NCI-H82 treated with DMSO at 0.1 percent for 48 hours (cell line): ENCODE data around the gene TMX4.
"Not testable (repeated sequence)": the region's sequence is repeated elsewhere in the genome, so short reads cannot be mapped to it uniquely, and the experiment has no call there.

Experiments used
- DNase-seq: peaks from one replicate; lab custom pipeline; 2025; ENCODE audit not compliant: unreplicated experiment; lab: John Stamatoyannopoulos, UW

The TMX4 gene

GRCh38 chr20:7971536-7972280 lies 47.9 kb downstream of the TMX4 start:
- DNase-seq, result no peak

DNA sequence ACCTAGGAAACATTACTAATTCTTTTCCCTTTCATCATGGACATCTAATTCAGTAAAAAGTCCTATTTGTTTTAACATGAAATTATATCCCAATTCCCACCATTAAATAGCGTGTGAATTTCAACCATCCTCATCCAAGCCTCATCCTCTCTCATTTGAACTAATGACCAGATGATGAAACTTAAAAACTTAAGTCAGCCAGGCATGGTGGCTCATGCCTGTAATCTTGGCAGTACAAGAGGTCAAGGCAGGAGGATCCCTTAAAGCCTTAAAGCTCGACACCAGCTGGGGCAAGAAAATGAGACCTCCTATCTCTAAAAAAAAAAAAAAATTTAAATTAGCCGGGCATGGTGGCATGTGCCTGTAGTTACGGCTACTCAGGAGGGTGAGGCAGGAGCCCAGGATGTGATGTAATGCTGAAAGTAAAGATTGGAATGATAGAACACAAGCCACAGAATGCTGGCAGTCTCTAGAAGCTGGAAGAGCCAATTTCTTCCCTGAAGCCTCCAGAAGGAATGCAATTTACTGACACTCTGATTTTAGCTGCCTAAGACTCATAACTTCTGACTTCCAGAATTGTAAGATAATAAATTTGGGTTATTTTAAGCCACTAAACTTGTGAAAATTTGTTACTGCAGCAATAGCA lies 52.2 kb downstream of the TMX4 start:
- DNase-seq, result peak; percentile 25

DNA sequence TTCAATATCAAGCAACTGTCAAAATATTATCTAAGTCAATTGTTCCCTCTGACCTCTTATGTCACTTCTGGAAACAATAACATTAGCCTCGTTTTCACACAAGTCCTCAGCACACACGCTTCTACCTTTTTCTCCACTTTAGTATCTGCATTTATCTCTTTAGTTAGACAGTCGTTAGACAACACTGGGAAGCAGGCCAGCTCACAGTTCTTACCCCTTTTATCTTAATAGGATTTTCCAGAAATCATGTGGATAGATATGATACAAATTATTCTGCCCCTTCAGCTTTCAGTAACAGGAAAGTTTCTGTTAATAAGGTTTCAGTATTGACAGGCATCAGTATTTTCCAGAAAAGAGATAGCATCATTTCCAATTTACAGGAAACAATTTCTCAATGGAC lies 53.4 kb downstream of the TMX4 start:
- DNase-seq, result no peak

DNA sequence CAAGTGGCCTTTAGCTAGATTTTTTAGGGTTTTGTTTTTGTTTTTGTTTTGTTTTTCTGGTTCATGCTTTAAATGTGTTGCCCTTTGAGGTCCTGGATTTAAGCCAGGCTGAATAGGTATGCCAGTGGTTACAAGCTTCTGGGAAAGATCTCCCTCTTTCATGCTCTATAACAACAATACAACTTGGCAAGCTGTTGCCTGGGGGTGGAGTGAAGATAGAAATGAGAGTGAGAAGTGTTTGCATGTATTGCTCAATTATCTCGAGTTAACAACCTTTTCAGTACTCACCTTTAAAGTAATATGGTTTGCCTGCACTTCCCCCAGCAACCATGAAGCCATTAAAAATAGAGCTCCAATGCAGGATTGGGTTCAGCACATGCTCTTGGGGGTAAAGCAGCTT lies 60.1 kb downstream of the TMX4 start:
- no peak for DNase-seq

- DNase-seq, result not testable (repeated sequence)
Observed at GRCh38 chr20:7956561-7956960, 63.0 kb downstream of the TMX4 start.

- DNase-seq, result no peak
Observed at GRCh38 chr20:7950387-7950786, 69.2 kb downstream of the TMX4 start.

DNA sequence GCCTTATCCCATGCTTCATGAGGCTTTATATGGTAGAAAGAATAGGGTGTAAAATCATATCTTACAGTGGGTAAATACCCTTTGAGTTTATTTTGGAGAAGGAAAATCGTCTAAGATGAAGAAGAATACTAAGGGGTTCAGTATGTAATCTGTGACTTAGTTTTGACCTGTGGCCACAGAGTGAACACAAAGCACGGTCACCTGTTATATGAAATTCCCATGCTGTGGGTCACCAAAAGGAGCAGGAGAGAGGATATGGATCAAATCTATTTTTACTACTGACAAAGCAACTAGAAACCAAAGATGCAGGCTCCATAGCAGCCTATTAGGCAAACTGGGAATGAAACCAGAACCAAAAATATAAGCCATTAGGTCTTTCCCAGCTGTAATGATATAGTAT lies 75.7 kb downstream of the TMX4 start:
- DNase-seq, result no peak

DNA sequence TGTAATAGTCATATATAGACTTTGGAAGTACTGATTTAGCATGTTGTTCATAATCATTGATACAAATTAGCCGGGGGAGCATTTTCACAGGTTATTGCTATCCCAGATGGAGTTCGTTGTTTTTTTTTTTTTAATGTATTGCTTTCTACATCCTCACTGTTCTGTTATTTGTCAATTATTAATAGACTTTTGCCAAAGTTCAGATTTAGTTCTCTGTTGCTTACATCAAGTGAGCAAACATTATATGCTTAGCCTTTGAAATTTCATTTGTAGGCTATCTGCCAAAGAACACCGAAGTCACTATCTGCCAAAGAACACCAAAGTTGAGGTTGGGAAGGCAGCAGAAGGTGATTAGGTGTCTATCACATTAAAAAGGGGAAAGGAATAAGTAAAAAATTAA lies 79.2 kb downstream of the TMX4 start, which contains the start of gene HAO1:
HAO1 (minus strand) TSS at position 118 of the 400 bp plus-strand sequence; CDS start at position 82, 36 bp downstream.
- no peak for DNase-seq

GRCh38 chr20:7939663-7940062 lies 79.9 kb downstream of the TMX4 start:
- no peak for DNase-seq

- no peak for DNase-seq
Observed at GRCh38 chr20:7938058-7938457, 81.5 kb downstream of the TMX4 start.

DNA sequence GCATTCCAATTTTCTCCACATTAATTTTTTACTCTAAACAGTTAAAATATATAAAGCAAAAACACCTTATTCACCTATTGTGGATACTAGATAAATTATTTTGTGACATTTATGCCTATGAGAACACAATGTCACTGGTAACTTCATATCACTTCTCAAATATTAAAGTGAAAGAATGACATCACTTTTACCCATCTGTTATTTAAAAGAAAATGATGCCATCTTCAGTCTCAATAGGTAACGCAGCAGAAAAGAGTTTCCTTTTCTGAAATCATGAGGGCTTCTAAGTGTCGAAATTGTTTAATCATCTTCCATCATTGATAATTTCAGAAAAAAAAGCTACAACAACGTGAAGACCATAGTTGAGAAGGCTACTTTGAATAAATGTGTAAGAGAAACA lies 82.2 kb downstream of the TMX4 start:
- no peak for DNase-seq

GRCh38 chr20:7935027-7935551 lies 84.5 kb downstream of the TMX4 start:
- DNase-seq, result no peak

DNA sequence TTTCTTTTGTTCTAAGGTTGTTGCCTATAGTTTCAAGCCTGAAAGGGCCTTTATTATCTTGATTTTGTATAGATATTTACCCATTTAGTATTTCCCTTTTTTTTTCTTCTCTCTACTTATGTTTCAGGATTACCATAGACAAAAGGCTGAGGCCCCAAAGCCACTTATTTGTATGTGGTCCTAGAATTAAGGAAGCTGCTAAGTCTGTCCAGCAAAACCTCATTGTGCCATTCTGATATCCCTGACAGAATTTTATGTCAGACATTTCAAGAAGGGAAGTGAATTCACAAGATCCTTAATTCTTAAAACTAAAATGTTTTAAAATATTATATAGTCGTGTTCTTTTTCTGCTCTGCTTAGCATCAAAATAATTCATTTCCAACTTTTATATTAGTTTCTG lies 86.2 kb downstream of the TMX4 start:
- no peak for DNase-seq

DNA sequence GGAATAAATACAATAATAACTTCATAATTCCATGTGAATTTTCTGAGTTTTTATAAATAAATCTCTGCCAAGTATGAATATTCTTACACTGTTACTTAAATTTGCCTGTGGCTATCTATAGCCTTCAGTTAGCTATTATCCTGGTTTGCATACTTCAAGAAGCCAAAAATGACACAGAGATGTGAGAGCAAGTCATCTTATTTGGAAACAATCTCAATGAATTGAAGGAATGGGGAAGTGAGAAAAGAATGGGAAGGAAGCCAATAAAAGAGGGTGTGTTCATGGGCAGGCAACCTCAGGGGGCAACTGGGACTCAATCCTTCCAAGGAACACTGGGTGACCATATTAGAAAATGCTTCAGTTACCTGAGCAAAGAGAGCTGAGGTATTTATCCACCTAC lies 89.2 kb downstream of the TMX4 start:
- no peak for DNase-seq
